Measurements from ENCODE around the gene KRTAP5-1. TPM values are rescaled to one million over a fixed set of nuclear protein-coding genes. Genes with fewer than 3 reads are reported as not detected.

Gene KRTAP5-1
- polyA plus RNA-seq, 4 donors: 0.56 to 0.96 TPM; not detected in 2

GRCh38 chr11:1573077-1573902, 11.8 kb downstream of the KRTAP5-1 start:
- no peak for DNase-seq (ENCODE audit: low read depth in 4 of 4, low spot score in 2 of 4)

- DNase-seq (ENCODE audit: low read depth in 4 of 4, low spot score in 2 of 4): no peak
Observed at GRCh38 chr11:1572197-1573076, 12.6 kb downstream of the KRTAP5-1 start, which contains the start of gene DUSP8. Gene DUSP8, minus strand, starts transcription at chr11:1572271. Its CDS starts 6,445 bp downstream, at chr11:1565826.

GRCh38 chr11:1571760-1572196, 13.3 kb downstream of the KRTAP5-1 start:
- DNase-seq (ENCODE audit: low read depth in 4 of 4, low spot score in 2 of 4): no peak

- no peak for DNase-seq (ENCODE audit: low read depth in 4 of 4, low spot score in 2 of 4)
Observed at GRCh38 chr11:1570896-1571759, 14.0 kb downstream of the KRTAP5-1 start.

GRCh38 chr11:1570531-1570895, 14.6 kb downstream of the KRTAP5-1 start:
- no peak for DNase-seq (ENCODE audit: low read depth in 4 of 4, low spot score in 2 of 4)

GRCh38 chr11:1570001-1570453, 15.1 kb downstream of the KRTAP5-1 start:
- no peak for DNase-seq (ENCODE audit: low read depth in 4 of 4, low spot score in 2 of 4)

- no peak for DNase-seq (ENCODE audit: low read depth in 4 of 4, low spot score in 2 of 4)
Observed at GRCh38 chr11:1569251-1569780, 15.8 kb downstream of the KRTAP5-1 start.

GRCh38 chr11:1568441-1568911, 16.6 kb downstream of the KRTAP5-1 start:
- DNase-seq (ENCODE audit: low read depth in 4 of 4, low spot score in 2 of 4): no peak

- no peak for DNase-seq (ENCODE audit: low read depth in 4 of 4, low spot score in 2 of 4)
Observed at GRCh38 chr11:1567721-1568100, 17.4 kb downstream of the KRTAP5-1 start.

- DNase-seq (ENCODE audit: low read depth in 4 of 4, low spot score in 2 of 4): no peak
Observed at GRCh38 chr11:1567052-1567720, 17.9 kb downstream of the KRTAP5-1 start.

GRCh38 chr11:1566381-1567051, 18.6 kb downstream of the KRTAP5-1 start:
- DNase-seq (ENCODE audit: low read depth in 4 of 4, low spot score in 2 of 4): no peak

GRCh38 chr11:1565904-1566247, 19.2 kb downstream of the KRTAP5-1 start:
- DNase-seq (ENCODE audit: low read depth in 4 of 4, low spot score in 2 of 4): no peak

- no peak for DNase-seq (ENCODE audit: low read depth in 4 of 4, low spot score in 2 of 4)
Observed at GRCh38 chr11:1565173-1565903, 19.7 kb downstream of the KRTAP5-1 start.

- no peak for DNase-seq (ENCODE audit: low read depth in 4 of 4, low spot score in 2 of 4)
Observed at GRCh38 chr11:1564535-1565172, 20.4 kb downstream of the KRTAP5-1 start.

- DNase-seq (ENCODE audit: low read depth in 4 of 4, low spot score in 2 of 4): no peak
Observed at GRCh38 chr11:1563697-1564534, 21.2 kb downstream of the KRTAP5-1 start.

GRCh38 chr11:1563149-1563638, 21.9 kb downstream of the KRTAP5-1 start:
- no peak for DNase-seq (ENCODE audit: low read depth in 4 of 4, low spot score in 2 of 4)
